K562 (cell line): ENCODE results near the gene KMT2E. TPM values are rescaled to one million over a fixed set of nuclear protein-coding genes. Genes with fewer than 3 reads are reported as not detected.

Experiments
- ATAC-seq: fragments of 200-7000 bp; cut with Tn5 transposase; 3 replicates; pipeline ENCODE4 v1.9.1; 2020; ENCODE audit warnings: moderate library complexity
- BruUV-seq: library from RNA; stranded (reverse); fragments of 400-500 nt; replicated peaks from 2 replicates; lab custom pipeline; 2021; lab: Mats Ljungman, UMichigan
- CTCF ChIA-PET: fragments of 300-600 bp; formaldehyde crosslinking; extraction: SDS; loops from one replicate; lab custom pipeline; 2021; ENCODE audit warnings: low intra/inter-chr PET ratio; lab: Yijun Ruan, JAX
- POLR2A ChIA-PET: fragments of 300-600, 350-650 bp; sonication (Branson Sonifier 250); formaldehyde crosslinking; extraction: SDS; loops from one replicate; lab custom pipeline; 2021; ENCODE audit warnings: antibody characterized with exemption, inconsistent platforms; lab: Yijun Ruan, JAX
- DNase-seq, 4 experiments: peaks; one replicate each; pipeline versions ENCODE4 v3.0.0 to v3.0.0-alpha.2; 2011 to 2018; ENCODE audit warnings: low spot score in 3 of 4, mixed read lengths in 3 of 4; ENCODE audit errors: extremely low read depth in 1 of 4
- FAIRE-seq: peaks from 2 replicates; lab custom pipeline; 2011; peaks lifted over from hg19 to GRCh38; lab: Jason Lieb, UNC
- H2AFZ ChIP-seq: 2 replicates; pipeline ENCODE4 v1.6.0; 2011; ENCODE audit warnings: low read depth, low read length, control low read depth, inconsistent platforms
- H3K27ac ChIP-seq: fragments of 200-600 bp; 3 replicates; pipeline ENCODE4 v1.8.0; 2011; ENCODE audit warnings: low read depth, mild to moderate bottlenecking, control low read depth, inconsistent platforms, low read length, moderate library complexity, mixed read lengths; ENCODE audit errors: extremely low read depth
- H3K27me3 ChIP-seq, 2 experiments: fragments of 300-600 bp in 1 of 2; 2 replicates in 1 of 2; 3 replicates in 1 of 2; pipeline versions ENCODE4 v1.6.0 to v1.8.0; 2011; ENCODE audit warnings: inconsistent platforms in 2 of 2, low read length in 2 of 2, mild to moderate bottlenecking in 1 of 2, mixed read lengths in 1 of 2, moderate library complexity in 1 of 2; ENCODE audit not compliant: control insufficient read depth in 2 of 2, insufficient read depth in 2 of 2
- H3K36me3 ChIP-seq: fragments of 300-600 bp; 3 replicates; pipeline ENCODE4 v1.8.0; 2011; ENCODE audit warnings: mild to moderate bottlenecking, low read length, inconsistent platforms; ENCODE audit not compliant: control insufficient read depth, insufficient read depth
- H3K4me1 ChIP-seq, 2 experiments: fragments of 200-600 bp in 1 of 2; replicated peaks in 1 of 2; 2 replicates in 1 of 2; 3 replicates in 1 of 2; pipeline versions ENCODE4 v1.5.1 to v1.8.0; 2011; ENCODE audit warnings: inconsistent platforms in 2 of 2, low read length in 2 of 2, mild to moderate bottlenecking in 1 of 2, mixed read lengths in 1 of 2, moderate library complexity in 1 of 2; ENCODE audit not compliant: control insufficient read depth in 2 of 2, insufficient read depth in 2 of 2
- H3K4me2 ChIP-seq: 2 replicates; pipeline ENCODE4 v1.6.1; 2011; ENCODE audit warnings: low read length, control low read depth, inconsistent platforms, mixed read lengths; ENCODE audit not compliant: insufficient read depth
- H3K4me3 ChIP-seq: fragments of 200-600 bp; sonication (generic), shearing (Covaris generic); 2 replicates; pipeline ENCODE4 v1.5.1; 2016; ENCODE audit warnings: control low read depth, inconsistent platforms
- H3K79me2 ChIP-seq: fragments of 200-600 bp; 3 replicates; pipeline ENCODE4 v1.8.0; 2011; ENCODE audit warnings: low read length, inconsistent platforms; ENCODE audit not compliant: control insufficient read depth, insufficient read depth
- H3K9ac ChIP-seq, 2 experiments: 2 replicates each; pipeline versions ENCODE4 v1.6.0 to v1.6.1; 2011; ENCODE audit warnings: low read depth in 2 of 2, low read length in 2 of 2, control low read depth in 1 of 2, inconsistent platforms in 1 of 2, mild to moderate bottlenecking in 1 of 2, mixed read lengths in 1 of 2; ENCODE audit not compliant: insufficient read depth in 1 of 2
- H3K9me1 ChIP-seq: one replicate; pipeline ENCODE4 v1.6.0; 2011; ENCODE audit warnings: inconsistent platforms, mild to moderate bottlenecking, low read length, moderate library complexity; ENCODE audit not compliant: control insufficient read depth, insufficient read depth
- H3K9me3 ChIP-seq: replicated peaks from 2 replicates; pipeline ENCODE4 v1.5.1; 2011; ENCODE audit warnings: low read depth, low read length, inconsistent platforms; ENCODE audit not compliant: control insufficient read depth, insufficient read depth
- H4K20me1 ChIP-seq: replicated peaks from 2 replicates; pipeline ENCODE4 v1.6.1; 2011; ENCODE audit warnings: low read length, inconsistent platforms, mixed read lengths; ENCODE audit not compliant: control insufficient read depth, insufficient read depth
- BRD9 ChIP-seq: fragments of 450-650 bp; IDR thresholded peaks from 2 replicates; pipeline ENCODE4 v1.6.1; 2018; ENCODE audit warnings: low read depth; ENCODE audit not compliant: partially characterized antibody
- CBX2 ChIP-seq: fragments of 200-600 bp; sonication (generic); IDR thresholded peaks from one replicate; pipeline ENCODE4 v1.6.1; 2012; ENCODE audit warnings: mild to moderate bottlenecking, low read length, inconsistent platforms; ENCODE audit not compliant: insufficient read depth, poor library complexity, severe bottlenecking
- EHMT2 ChIP-seq: fragments of 450-650 bp; IDR thresholded peaks from 2 replicates; pipeline ENCODE4 v1.6.1; 2018; ENCODE audit warnings: antibody characterized with exemption
- FOXK1 ChIP-seq: sonication (generic); formaldehyde crosslinking; IDR thresholded peaks from 2 replicates; pipeline ENCODE4 v1.8.0; 2022; ENCODE audit warnings: missing genetic modification reagents, mild to moderate bottlenecking, borderline replicate concordance
- GABPA ChIP-seq: fragments of 200-800 bp; sonication (Bioruptor generic); conservative IDR thresholded peaks from 2 replicates; pipeline ENCODE4 v1.6.1; 2016; ENCODE audit warnings: low read depth, missing genetic modification characterization, missing compliant biosample characterization
- GATA2 ChIP-seq: sonication (generic); formaldehyde crosslinking; IDR thresholded peaks from 2 replicates; pipeline ENCODE4 v1.4.0; 2020; ENCODE audit warnings: mild to moderate bottlenecking, missing genetic modification reagents
- JUNB ChIP-seq: fragments of 450-650 bp; formaldehyde crosslinking; conservative IDR thresholded peaks from 2 replicates; pipeline ENCODE4 v1.4.0; 2020; ENCODE audit warnings: mild to moderate bottlenecking
- NFXL1 ChIP-seq: fragments of 450-650 bp; formaldehyde crosslinking; IDR thresholded peaks from 2 replicates; pipeline ENCODE4 v1.4.0; 2021; ENCODE audit warnings: mild to moderate bottlenecking
- OTX1 ChIP-seq: fragments of 450-650 bp; formaldehyde crosslinking; IDR thresholded peaks from 2 replicates; pipeline ENCODE4 v1.4.0; 2022; ENCODE audit warnings: mild to moderate bottlenecking
- PHF20 ChIP-seq: fragments of 450-650 bp; IDR thresholded peaks from 2 replicates; pipeline ENCODE4 v1.6.1; 2018; ENCODE audit not compliant: partially characterized antibody
- SMAD3 ChIP-seq: fragments of 450-650 bp; formaldehyde crosslinking; conservative IDR thresholded peaks from 2 replicates; pipeline ENCODE4 v1.4.0; 2020; ENCODE audit warnings: mild to moderate bottlenecking
- ZC3H4 ChIP-seq: sonication (generic); formaldehyde crosslinking; IDR thresholded peaks from 2 replicates; pipeline ENCODE4 v1.9.0; 2021; ENCODE audit warnings: missing genetic modification reagents, borderline replicate concordance
- ZNF232 ChIP-seq: sonication (generic); formaldehyde crosslinking; IDR thresholded peaks from 2 replicates; pipeline ENCODE4 v1.8.0; 2022; ENCODE audit warnings: mild to moderate bottlenecking, missing genetic modification reagents
- ZNF324 ChIP-seq: fragments of 250-450 bp; sonication (Bioruptor Pico); IDR thresholded peaks from 2 replicates; pipeline ENCODE4 v1.4.0; 2020; ENCODE audit warnings: mild to moderate bottlenecking
- ZNF76 ChIP-seq: fragments of 250-450 bp; sonication (Bioruptor Pico); IDR thresholded peaks from 2 replicates; pipeline ENCODE4 v1.4.0; 2020; ENCODE audit warnings: mild to moderate bottlenecking, moderate library complexity, borderline replicate concordance
- WGBS: fragments of 100-300 bp; shearing (Covaris generic); methylation state at CpG from one replicate; pipeline ENCODE4 v1.1.6; 2016; ENCODE audit warnings: low coverage, mixed read lengths; ENCODE audit not compliant: insufficient coverage; ENCODE audit errors: missing lambda C conversion rate; 5-methylcytosine and 5-hydroxymethylcytosine counted together
- in situ Hi-C: fragments of 300-500 bp; cut with MboI; formaldehyde crosslinking; loops from 4 replicates; pipeline ENCODE4 v1.15.0; 2018; ENCODE audit warnings: inconsistent platforms, mixed read lengths
- intact Hi-C: fragments of 100-400 bp; cut with micrococcal nuclease; formaldehyde crosslinking; loops from 2 replicates; pipeline ENCODE4 v1.14.2; 2022
- polyA plus RNA-seq, 8 experiments: library from polyadenylated mRNA; depleted of rRNA in 4 of 8; stranded (reverse) in 5 of 8; unstranded in 3 of 8; fragments of >200 nt; fragmentation: Nextera tagmentation in 2 of 8; fragmentation: Illumina TruSeq in 1 of 8; extraction: Ambion mirVana in 2 of 8; extraction: Trizol in 1 of 8; gene quantifications; 2 replicates each; pipeline versions ENCODE4 v1.2.1 to v1.2.3, GENCODE V29; 2011 to 2014; ENCODE audit warnings: inconsistent platforms in 1 of 8, missing spikeins in 1 of 8
- total RNA-seq, 7 experiments: library from RNA; depleted of rRNA in 6 of 7; stranded (reverse); fragments of >200 nt in 6 of 7; fragmentation: Illumina TruSeq in 2 of 7; extraction: Trizol in 2 of 7; gene quantifications; 2 replicates each; pipeline versions ENCODE4 v1.2.1 to v1.2.3, GENCODE V29; 2011 to 2021; ENCODE audit warnings: low replicate concordance in 1 of 7
- TF ChIP-seq, protein P1 (sequence below): fragments of 450-650 bp; formaldehyde crosslinking; IDR thresholded peaks from 2 replicates; pipeline ENCODE4 v1.4.0; 2020; ENCODE audit warnings: mild to moderate bottlenecking, moderate library complexity
- TF ChIP-seq, protein P2 (sequence below): sonication (generic); formaldehyde crosslinking; IDR thresholded peaks from 2 replicates; pipeline ENCODE4 v1.8.0; 2022; ENCODE audit warnings: mild to moderate bottlenecking, low read depth, missing genetic modification reagents
- TF ChIP-seq, protein P3 (sequence below): fragments of 450-650 bp; formaldehyde crosslinking; IDR thresholded peaks from 2 replicates; pipeline ENCODE4 v1.4.0; 2020; ENCODE audit warnings: mild to moderate bottlenecking, mixed read lengths

Gene KMT2E
- total and polyA plus RNA-seq, 9 of the 15 experiments (the other 6 are each of a cell fraction or from before 2014, with no cell fraction given), result 8.9 to 55.3 (median 38.1) TPM

DNA sequence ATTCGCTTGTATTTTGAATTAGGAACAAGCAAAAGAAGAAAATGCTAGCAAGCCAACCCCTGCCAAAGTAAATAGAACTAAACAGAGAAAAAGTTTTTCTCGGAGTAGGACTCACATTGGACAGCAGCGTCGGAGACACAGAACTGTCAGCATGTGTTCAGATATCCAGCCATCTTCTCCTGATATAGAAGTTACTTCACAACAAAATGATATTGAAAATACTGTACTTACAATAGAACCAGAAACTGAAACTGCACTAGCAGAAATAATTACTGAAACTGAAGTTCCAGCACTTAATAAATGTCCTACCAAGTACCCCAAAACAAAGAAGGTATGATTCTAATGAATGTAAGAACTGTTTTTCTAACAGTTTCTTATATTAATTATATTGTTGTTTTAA lies 87.9 kb downstream of the KMT2E start:
- POLR2A ChIA-PET, result no interaction called here
- intact Hi-C loops, result no loop called here

More for the DNA sequence above, 87.9 kb downstream of the KMT2E start:
- Histone ChIP-seq H3K79me2 (0 out of 3 replicates have a peak, but pooled peaks cover under 1% of the 10 kb centered on the region), H3K27ac (no peak overlapping the region), H3K4me2 (no peak overlapping the region), H3K9me3 (no peaks in the 10 kb centered on the region), H3K4me1 (no peaks in the 10 kb centered on the region), H4K20me1 (no peaks in the 10 kb centered on the region), H3K36me3 (peaks cover 84% of the 10 kb centered on the region), H2AFZ (no peak overlapping the region), H3K9ac (no peak overlapping the region), H3K27me3 (no peaks in the 10 kb centered on the region), H3K4me3 (no peak overlapping the region), H3K9me1 (no peaks in the 10 kb centered on the region)
- WGBS, result 93% methylated on average over 4 of the region's 4 CpGs
- no TSS peak for BruUV-seq
- TF ChIP-seq EHMT2 (no peak), OTX1 (no peak), PHF20 (no peak), ZC3H4 (CRISPR knock-in tag) (no peak), NFXL1 (no peak), SMAD3 (CRISPR knock-in tag) (no peak), ZNF324 (no peak), GATA2 (no peak), GABPA (tag) (no peak), FOXK1 (no peak), ZNF76 (CRISPR knock-in tag) (no peak), CBX2 (no peak), BRD9 (no peak), ZNF232 (CRISPR knock-in tag) (no peak), JUNB (CRISPR knock-in tag) (no peak)
- TF ChIP-seq, protein P1, sequence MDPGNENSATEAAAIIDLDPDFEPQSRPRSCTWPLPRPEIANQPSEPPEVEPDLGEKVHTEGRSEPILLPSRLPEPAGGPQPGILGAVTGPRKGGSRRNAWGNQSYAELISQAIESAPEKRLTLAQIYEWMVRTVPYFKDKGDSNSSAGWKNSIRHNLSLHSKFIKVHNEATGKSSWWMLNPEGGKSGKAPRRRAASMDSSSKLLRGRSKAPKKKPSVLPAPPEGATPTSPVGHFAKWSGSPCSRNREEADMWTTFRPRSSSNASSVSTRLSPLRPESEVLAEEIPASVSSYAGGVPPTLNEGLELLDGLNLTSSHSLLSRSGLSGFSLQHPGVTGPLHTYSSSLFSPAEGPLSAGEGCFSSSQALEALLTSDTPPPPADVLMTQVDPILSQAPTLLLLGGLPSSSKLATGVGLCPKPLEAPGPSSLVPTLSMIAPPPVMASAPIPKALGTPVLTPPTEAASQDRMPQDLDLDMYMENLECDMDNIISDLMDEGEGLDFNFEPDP (CRISPR knock-in tag), result no peak
- TF ChIP-seq, protein P2, sequence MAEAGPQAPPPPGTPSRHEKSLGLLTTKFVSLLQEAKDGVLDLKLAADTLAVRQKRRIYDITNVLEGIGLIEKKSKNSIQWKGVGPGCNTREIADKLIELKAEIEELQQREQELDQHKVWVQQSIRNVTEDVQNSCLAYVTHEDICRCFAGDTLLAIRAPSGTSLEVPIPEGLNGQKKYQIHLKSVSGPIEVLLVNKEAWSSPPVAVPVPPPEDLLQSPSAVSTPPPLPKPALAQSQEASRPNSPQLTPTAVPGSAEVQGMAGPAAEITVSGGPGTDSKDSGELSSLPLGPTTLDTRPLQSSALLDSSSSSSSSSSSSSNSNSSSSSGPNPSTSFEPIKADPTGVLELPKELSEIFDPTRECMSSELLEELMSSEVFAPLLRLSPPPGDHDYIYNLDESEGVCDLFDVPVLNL (CRISPR knock-in tag), result no peak
- TF ChIP-seq, protein P3, sequence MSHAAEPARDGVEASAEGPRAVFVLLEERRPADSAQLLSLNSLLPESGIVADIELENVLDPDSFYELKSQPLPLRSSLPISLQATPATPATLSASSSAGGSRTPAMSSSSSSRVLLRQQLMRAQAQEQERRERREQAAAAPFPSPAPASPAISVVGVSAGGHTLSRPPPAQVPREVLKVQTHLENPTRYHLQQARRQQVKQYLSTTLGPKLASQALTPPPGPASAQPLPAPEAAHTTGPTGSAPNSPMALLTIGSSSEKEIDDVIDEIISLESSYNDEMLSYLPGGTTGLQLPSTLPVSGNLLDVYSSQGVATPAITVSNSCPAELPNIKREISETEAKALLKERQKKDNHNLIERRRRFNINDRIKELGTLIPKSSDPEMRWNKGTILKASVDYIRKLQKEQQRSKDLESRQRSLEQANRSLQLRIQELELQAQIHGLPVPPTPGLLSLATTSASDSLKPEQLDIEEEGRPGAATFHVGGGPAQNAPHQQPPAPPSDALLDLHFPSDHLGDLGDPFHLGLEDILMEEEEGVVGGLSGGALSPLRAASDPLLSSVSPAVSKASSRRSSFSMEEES (CRISPR knock-in tag), result no peak
- DNase-seq (no peak), ATAC-seq (no peak), FAIRE-seq (no peak)
- in situ Hi-C loops, result no loop called here
- CTCF ChIA-PET, result no interaction called here
